Left forelimb (tissue), 1 donor: ENCODE measurements around the gene RAP1A.
"Not testable (repeated sequence)": the region's sequence is repeated elsewhere in the genome, so short reads cannot be mapped to it uniquely, and the experiment has no call there.

Experiments
- DNase-seq: peaks from one replicate; pipeline ENCODE4 v3.0.0-alpha.2; 2018; ENCODE audit warnings: low spot score

The RAP1A gene

GRCh38 chr1:111736548-111737215 is 117.1 kb downstream of the RAP1A start:
- DNase-seq = no peak

- DNase-seq = no peak
Measured at GRCh38 chr1:111737216-111738132, 117.9 kb downstream of the RAP1A start.

- no peak for DNase-seq
Measured at GRCh38 chr1:111738133-111738435, 118.5 kb downstream of the RAP1A start.

- peak; percentile 86 for DNase-seq
Measured at GRCh38 chr1:111738436-111739193, 119.0 kb downstream of the RAP1A start.

- peak; percentile 88 for DNase-seq
Measured at GRCh38 chr1:111739194-111739924, 119.8 kb downstream of the RAP1A start, which contains the start of gene INKA2. Gene INKA2, minus strand, starts transcription at chr1:111739395. Its CDS starts 153 bp downstream, at chr1:111739242.

- no peak for DNase-seq
Measured at GRCh38 chr1:111739925-111740765, 120.6 kb downstream of the RAP1A start.

GRCh38 chr1:111742292-111742691 is 122.7 kb downstream of the RAP1A start:
- DNase-seq = not testable (repeated sequence)

- DNase-seq = no peak
Measured at GRCh38 chr1:111742938-111743549, 123.5 kb downstream of the RAP1A start.

- DNase-seq = no peak
Measured at GRCh38 chr1:111743679-111744101, 124.1 kb downstream of the RAP1A start.

GRCh38 chr1:111745675-111746613 is 126.4 kb downstream of the RAP1A start:
- no peak for DNase-seq

GRCh38 chr1:111746614-111746999 is 127.0 kb downstream of the RAP1A start:
- DNase-seq = no peak

- no peak for DNase-seq
Measured at GRCh38 chr1:111747282-111747734, 127.7 kb downstream of the RAP1A start.

- DNase-seq = no peak
Measured at GRCh38 chr1:111747947-111748346, 128.4 kb downstream of the RAP1A start.

- DNase-seq = no peak
Measured at GRCh38 chr1:111749628-111750027, 130.0 kb downstream of the RAP1A start.

- DNase-seq = no peak
Measured at GRCh38 chr1:111750856-111751255, 131.3 kb downstream of the RAP1A start.

GRCh38 chr1:111751906-111752575 is 132.5 kb downstream of the RAP1A start:
- DNase-seq = no peak

GRCh38 chr1:111754984-111755330 is 135.4 kb downstream of the RAP1A start:
- DNase-seq = no peak

- DNase-seq = peak; percentile 95
Measured at GRCh38 chr1:111755331-111756123, 135.9 kb downstream of the RAP1A start, which contains the start of gene DDX20. Gene DDX20, plus strand, starts transcription at chr1:111755901. Its CDS starts 24 bp downstream, at chr1:111755925.
